Measurements from ENCODE around the gene SLC25A26. TPM values are rescaled to one million over a fixed set of nuclear protein-coding genes. Genes with fewer than 3 reads are reported as not detected.
A peak's percentile ranks its signal among the peaks of the same experiment; 100 is the strongest.

The SLC25A26 gene
- 1 to 10 TPM; 8.6 to 9.2 TPM for total RNA-seq

- Histone ChIP-seq H3K4me3 (peak within 1 kb of the TSS; percentile 55 to 94), H3K27ac (peak within 1 kb of the TSS; percentile 48 to 89 (median 80)), H3K27me3 (no peaks in the 10 kb centered on the region), H3K9me3 (no peaks in the 10 kb centered on the region), H3K4me1 (peaks cover 14% of the 10 kb centered on the region), H3K36me3 (replicated peaks in 1 of 2; ENCODE audit: insufficient read depth in 1 of 2, low read depth in 2 of 2) (no peaks in the 10 kb centered on the region)
- 0% methylated on average over 44 to 56 of the region's 56 CpGs for WGBS, 2 donors
- peak; percentile 99 for ATAC-seq
- intact Hi-C loops (cut with DNase I), result no loop called here
- peak; percentile 60 to 92 (median 86) for TF ChIP-seq POLR2A (IDR thresholded peaks at IDR 0.05)
- peak in 5 of 7 experiments; percentile 8 to 28 (median 17) for TF ChIP-seq CTCF (IDR thresholded peaks at IDR 0.05)
- peak; percentile 96 to 98 (median 97) for DNase-seq
Observed at GRCh38 chr3:66220602-66221377, at the start of gene SLC25A26. Gene SLC25A26, plus strand, starts transcription at chr3:66221001. Its CDS starts 94 bp downstream, at chr3:66221095.

- no peak for ATAC-seq
- H3K27me3 ChIP-seq, result no peaks in the 10 kb centered on the region
- H3K36me3 ChIP-seq (replicated peaks in 1 of 2; ENCODE audit: insufficient read depth in 1 of 2, low read depth in 2 of 2), result no peaks in the 10 kb centered on the region
- H3K4me3 ChIP-seq, result no peak overlapping the region
- intact Hi-C loops (cut with DNase I), result no loop called here
- WGBS, 2 donors, result 92 to 100% methylated on average over 1 of the region's 1 CpG
- no peak overlapping the region for H3K27ac ChIP-seq
- H3K4me1 ChIP-seq, result no peaks in the 10 kb centered on the region
- no peak for DNase-seq
- no peaks in the 10 kb centered on the region for H3K9me3 ChIP-seq
- no peak for TF ChIP-seq CTCF (IDR thresholded peaks at IDR 0.05)
- no peak for TF ChIP-seq POLR2A (IDR thresholded peaks at IDR 0.05)
Observed at GRCh38 chr3:66172394-66172793, 48.4 kb upstream of the SLC25A26 start.

GRCh38 chr3:66177026-66177425, 43.8 kb upstream of the SLC25A26 start:
- DNase-seq (no peak), ATAC-seq (no peak)
- no peak for TF ChIP-seq CTCF (IDR thresholded peaks at IDR 0.05)
- TF ChIP-seq POLR2A (IDR thresholded peaks at IDR 0.05), result no peak
- Histone ChIP-seq H3K27me3 (no peaks in the 10 kb centered on the region), H3K9me3 (no peaks in the 10 kb centered on the region), H3K4me1 (no peaks in the 10 kb centered on the region), H3K27ac (no peak overlapping the region), H3K4me3 (no peak overlapping the region), H3K36me3 (replicated peaks in 1 of 2; ENCODE audit: insufficient read depth in 1 of 2, low read depth in 2 of 2) (no peaks in the 10 kb centered on the region)
- 31 to 37% methylated on average over 1 of the region's 1 CpG for WGBS, 2 donors
- intact Hi-C loops (cut with DNase I), result no loop called here

- no peaks in the 10 kb centered on the region for H3K27me3 ChIP-seq
- H3K4me3 ChIP-seq, result no peak overlapping the region
- 77 to 85% methylated on average over 6 of the region's 6 CpGs for WGBS, 2 donors
- H3K27ac ChIP-seq, result no peak overlapping the region
- intact Hi-C loops (cut with DNase I), result no loop called here
- TF ChIP-seq POLR2A (IDR thresholded peaks at IDR 0.05) (no peak), CTCF (IDR thresholded peaks at IDR 0.05) (no peak)
- H3K9me3 ChIP-seq, result no peaks in the 10 kb centered on the region
- no peaks in the 10 kb centered on the region for H3K4me1 ChIP-seq
- H3K36me3 ChIP-seq (replicated peaks in 1 of 2; ENCODE audit: insufficient read depth in 1 of 2, low read depth in 2 of 2), result no peaks in the 10 kb centered on the region
- DNase-seq (no peak), ATAC-seq (no peak)
Observed at GRCh38 chr3:66178206-66178605, 42.6 kb upstream of the SLC25A26 start.

- ATAC-seq, result no peak
- Histone ChIP-seq H3K27ac (no peak overlapping the region), H3K27me3 (no peaks in the 10 kb centered on the region), H3K4me3 (no peak overlapping the region), H3K4me1 (no peaks in the 10 kb centered on the region), H3K36me3 (replicated peaks in 1 of 2; ENCODE audit: insufficient read depth in 1 of 2, low read depth in 2 of 2) (no peaks in the 10 kb centered on the region), H3K9me3 (no peaks in the 10 kb centered on the region)
- 69 to 91% methylated on average over 2 of the region's 2 CpGs for WGBS, 2 donors
- TF ChIP-seq POLR2A (IDR thresholded peaks at IDR 0.05) (no peak), CTCF (IDR thresholded peaks at IDR 0.05) (no peak)
- no peak for DNase-seq
- intact Hi-C loops (cut with DNase I), result no loop called here
Observed at GRCh38 chr3:66179793-66180192, 41.0 kb upstream of the SLC25A26 start.

Data from body of pancreas (tissue), 4 donors.